Kidney (tissue), 14 donors: Measurements from ENCODE around the gene TMEM9. TPM values are rescaled to one million over a fixed set of nuclear protein-coding genes. Genes with fewer than 3 reads are reported as not detected.
A peak's percentile ranks its signal among the peaks of the same experiment; 100 is the strongest.

ENCODE experiments used
- DNase-seq, 5 donors: peaks; one replicate each; pipeline ENCODE4 v3.0.0-alpha.2; 2013 to 2020
- FAIRE-seq: peaks from 2 replicates; lab custom pipeline; 2012; peaks lifted over from hg19 to GRCh38; lab: Jason Lieb, UNC
- H3K27ac ChIP-seq, 2 donors: one replicate each; pipeline ENCODE4 v1.7.0; 2013; ENCODE audit warnings: low read depth in 2 of 2, low read length in 2 of 2, inconsistent platforms in 1 of 2
- H3K27me3 ChIP-seq: one replicate; pipeline ENCODE4 v1.7.1; 2013; ENCODE audit warnings: low read length, inconsistent platforms; ENCODE audit not compliant: control insufficient read depth, insufficient read depth
- H3K36me3 ChIP-seq, 3 donors: one replicate each; pipeline versions ENCODE4 v1.7.0 to v1.7.1; 2013; ENCODE audit warnings: low read length in 3 of 3, control low read depth in 1 of 3, inconsistent platforms in 1 of 3; ENCODE audit not compliant: insufficient read depth in 3 of 3, control insufficient read depth in 2 of 3
- H3K4me1 ChIP-seq, 3 donors: one replicate each; pipeline versions ENCODE4 v1.7.0 to v1.7.1; 2013; ENCODE audit warnings: low read length in 3 of 3, inconsistent platforms in 1 of 3, low read depth in 1 of 3; ENCODE audit not compliant: control insufficient read depth in 2 of 3, insufficient read depth in 2 of 3
- H3K4me3 ChIP-seq, 3 donors: one replicate each; pipeline versions ENCODE4 v1.7.0 to v1.8.1; 2013; ENCODE audit warnings: low read length in 3 of 3, control low read depth in 1 of 3, inconsistent platforms in 1 of 3
- H3K9ac ChIP-seq, 3 donors: one replicate each; pipeline versions ENCODE4 v1.7.0 to v1.7.1; 2013; ENCODE audit warnings: low read length in 3 of 3, control low read depth in 1 of 3, inconsistent platforms in 1 of 3
- H3K9me3 ChIP-seq, 3 donors: one replicate each; pipeline versions ENCODE4 v1.7.0 to v1.7.1; 2013; ENCODE audit warnings: low read length in 3 of 3, control low read depth in 1 of 3, inconsistent platforms in 1 of 3; ENCODE audit not compliant: control insufficient read depth in 2 of 3, insufficient read depth in 1 of 3
- intact Hi-C: fragments of 100-400 bp; cut with DNase I; formaldehyde crosslinking; loops from one replicate; pipeline ENCODE4 v1.11.1; 2022
- polyA plus RNA-seq: library from polyadenylated mRNA; stranded (reverse); fragments of 350-450 nt; fragmentation: Illumina TruSeq; extraction: RNeasy Lipid Tissue Mini Kit (QIAGEN cat#74804); gene quantifications from one replicate; pipeline ENCODE4 v1.2.3, GENCODE V29; 2014; ENCODE audit warnings: low read depth, low replicate concordance; ENCODE audit not compliant: insufficient read depth
- total RNA-seq: library from RNA; stranded (reverse); fragmentation: NEBNext Ultra II Directional; extraction: Animal tissue kit (Norgen Biotek cat#: 25700); gene quantifications from one replicate; pipeline ENCODE4 v1.2.1, GENCODE V29; 2021
- TF ChIP-seq, protein P1 (sequence below): IDR thresholded peaks from 3 replicates; pipeline ENCODE4 v1.5.1; 2012; ENCODE audit warnings: mild to moderate bottlenecking, moderate library complexity, borderline replicate concordance; ENCODE audit not compliant: insufficient read depth; ENCODE audit errors: extremely low read depth
- donor health status: control.
- donor health status: control.
- donor health status: control.
- donor health status: control.
- donor health status: control.
- donor health status: DM: yes; HTN: yes; CAD: no.
- donor health status: Normal renal cell carcinoma (clear cell type).

TMEM9 gene
- total and polyA plus RNA-seq, 2 donors from 2014 or later, result 81.9 to 166 TPM

- FAIRE-seq (no peak), DNase-seq (peak; percentile 49 to 67 (median 59))
- Histone ChIP-seq H3K9me3 (no peaks in the 10 kb centered on the region), H3K36me3 (no peaks in the 10 kb centered on the region), H3K27me3 (no peaks in the 10 kb centered on the region), H3K27ac (no peak within 1 kb of the TSS), H3K4me1 (no peaks in the 10 kb centered on the region), H3K9ac (no peak within 1 kb of the TSS), H3K4me3 (no peak within 1 kb of the TSS)
- TF ChIP-seq, protein P1, sequence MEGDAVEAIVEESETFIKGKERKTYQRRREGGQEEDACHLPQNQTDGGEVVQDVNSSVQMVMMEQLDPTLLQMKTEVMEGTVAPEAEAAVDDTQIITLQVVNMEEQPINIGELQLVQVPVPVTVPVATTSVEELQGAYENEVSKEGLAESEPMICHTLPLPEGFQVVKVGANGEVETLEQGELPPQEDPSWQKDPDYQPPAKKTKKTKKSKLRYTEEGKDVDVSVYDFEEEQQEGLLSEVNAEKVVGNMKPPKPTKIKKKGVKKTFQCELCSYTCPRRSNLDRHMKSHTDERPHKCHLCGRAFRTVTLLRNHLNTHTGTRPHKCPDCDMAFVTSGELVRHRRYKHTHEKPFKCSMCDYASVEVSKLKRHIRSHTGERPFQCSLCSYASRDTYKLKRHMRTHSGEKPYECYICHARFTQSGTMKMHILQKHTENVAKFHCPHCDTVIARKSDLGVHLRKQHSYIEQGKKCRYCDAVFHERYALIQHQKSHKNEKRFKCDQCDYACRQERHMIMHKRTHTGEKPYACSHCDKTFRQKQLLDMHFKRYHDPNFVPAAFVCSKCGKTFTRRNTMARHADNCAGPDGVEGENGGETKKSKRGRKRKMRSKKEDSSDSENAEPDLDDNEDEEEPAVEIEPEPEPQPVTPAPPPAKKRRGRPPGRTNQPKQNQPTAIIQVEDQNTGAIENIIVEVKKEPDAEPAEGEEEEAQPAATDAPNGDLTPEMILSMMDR, result no peak
- intact Hi-C loops, result no loop called here
Measured at GRCh38 chr1:201190624-201191051, 36.4 kb upstream of the TMEM9 start, which contains the start of gene IGFN1. TSS of gene IGFN1 (plus strand) at chr1:201190824. CDS start at chr1:201193294, 2,470 bp downstream.

DNA sequence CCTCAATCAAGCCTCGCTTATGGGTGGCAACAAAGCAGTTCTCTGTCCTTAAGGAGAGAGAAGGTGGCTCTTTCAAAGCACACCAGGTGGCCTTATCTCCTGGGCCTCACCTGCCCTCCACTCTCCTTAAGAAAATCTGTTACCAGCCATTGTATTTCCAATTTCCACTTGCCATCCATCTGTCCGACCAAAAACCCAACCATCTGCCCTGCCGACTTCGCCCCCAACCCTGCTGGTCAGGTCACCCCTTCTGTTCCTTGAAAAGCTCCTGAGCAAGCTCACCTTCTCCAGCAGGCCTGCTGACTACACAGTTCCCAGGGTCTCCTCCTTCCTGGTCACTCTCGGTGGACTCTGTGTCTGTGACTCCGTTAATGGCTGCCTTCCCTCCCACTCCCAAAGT lies 35.7 kb upstream of the TMEM9 start:
- Histone ChIP-seq H3K27ac (no peak overlapping the region), H3K4me1 (no peaks in the 10 kb centered on the region), H3K4me3 (no peak overlapping the region), H3K9me3 (no peaks in the 10 kb centered on the region), H3K9ac (no peak overlapping the region), H3K27me3 (no peaks in the 10 kb centered on the region), H3K36me3 (no peaks in the 10 kb centered on the region)
- DNase-seq (peak in 1 of 5 donors; percentile 10), FAIRE-seq (no peak)
- TF ChIP-seq, protein P1, result no peak
- intact Hi-C loops, result no loop called here

GRCh38 chr1:201189085-201189484 lies 34.8 kb upstream of the TMEM9 start:
- no peaks in the 10 kb centered on the region for H3K4me1 ChIP-seq
- H3K27me3 ChIP-seq, result no peaks in the 10 kb centered on the region
- TF ChIP-seq, protein P1, result no peak
- H3K27ac ChIP-seq, result no peak overlapping the region
- no peak for DNase-seq
- H3K9ac ChIP-seq, result no peak overlapping the region
- FAIRE-seq, result no peak
- H3K36me3 ChIP-seq, result no peaks in the 10 kb centered on the region
- no peaks in the 10 kb centered on the region for H3K9me3 ChIP-seq
- intact Hi-C loops, result no loop called here
- H3K4me3 ChIP-seq, result no peak overlapping the region

GRCh38 chr1:201186192-201186591 lies 31.9 kb upstream of the TMEM9 start:
- no peak overlapping the region for H3K4me3 ChIP-seq
- no peak overlapping the region for H3K27ac ChIP-seq
- no peaks in the 10 kb centered on the region for H3K27me3 ChIP-seq
- H3K36me3 ChIP-seq, result no peaks in the 10 kb centered on the region
- no peak overlapping the region for H3K9ac ChIP-seq
- no peaks in the 10 kb centered on the region for H3K4me1 ChIP-seq
- no peaks in the 10 kb centered on the region for H3K9me3 ChIP-seq
- TF ChIP-seq, protein P1, result no peak
- no peak for DNase-seq
- no peak for FAIRE-seq
- intact Hi-C loops, result no loop called here
